Measurements from ENCODE around the gene HOXD4. TPM values are rescaled to one million over a fixed set of nuclear protein-coding genes. Genes with fewer than 3 reads are reported as not detected.

The HOXD4 gene
- total and polyA plus RNA-seq, 4 donors = 0.12 to 1.1 (median 0.48) TPM

DNA sequence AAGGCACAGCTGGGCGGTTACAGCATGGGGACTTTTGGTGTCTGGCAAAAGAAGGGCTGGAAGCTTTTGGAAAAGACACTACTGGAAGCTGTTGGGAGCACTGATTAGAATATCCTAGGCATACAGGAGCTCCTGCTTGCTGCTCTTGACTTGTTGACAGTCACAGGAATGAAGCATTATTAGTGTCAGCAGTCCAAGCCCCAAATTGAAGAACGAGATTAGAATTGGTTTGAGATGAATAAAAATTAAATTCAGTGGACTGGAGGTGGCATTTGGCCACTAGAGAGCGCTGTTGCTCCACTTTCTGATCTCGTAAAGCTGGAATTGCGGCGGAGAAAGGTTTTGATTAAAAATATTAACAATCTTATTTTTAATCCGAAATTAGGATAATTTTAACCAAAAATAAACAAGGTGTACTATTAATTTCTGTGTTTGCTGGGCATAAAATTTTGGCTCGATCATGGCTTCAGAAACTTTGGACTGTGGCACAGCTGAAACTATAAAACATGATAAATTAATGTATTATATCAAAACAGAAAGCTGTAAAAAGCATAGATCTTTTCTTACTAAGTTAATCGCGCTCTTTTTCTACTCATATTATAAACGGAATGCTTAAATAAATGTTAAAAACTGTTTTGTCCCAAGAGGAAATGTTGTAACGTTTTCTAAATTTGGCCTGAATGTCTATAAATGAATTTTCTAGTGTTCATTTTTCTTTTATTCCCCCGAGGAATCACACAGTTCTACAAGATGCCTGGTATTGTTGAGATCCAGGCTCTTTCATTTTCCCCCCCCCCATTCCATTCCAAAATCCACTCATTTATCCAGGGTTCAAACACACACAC, 24.2 kb upstream of the HOXD4 start:
- H3K36me3 ChIP-seq (ENCODE audit: control insufficient read depth in 4 of 4, insufficient read depth in 4 of 4, low read length in 4 of 4) = no peaks in the 10 kb centered on the region
- no peak overlapping the region for H3K9ac ChIP-seq (ENCODE audit: insufficient read depth in 1 of 2, low read length in 2 of 2)
- H3K9me3 ChIP-seq (ENCODE audit: control insufficient read depth in 4 of 4, insufficient read depth in 3 of 4, low read length in 3 of 4) = peaks cover 0 to 7% (median 0%) of the 10 kb centered on the region in 4 donors
- no peak overlapping the region for H3K27ac ChIP-seq (ENCODE audit: low read depth in 1 of 2, low read length in 1 of 2)
- TF ChIP-seq, protein P1, sequence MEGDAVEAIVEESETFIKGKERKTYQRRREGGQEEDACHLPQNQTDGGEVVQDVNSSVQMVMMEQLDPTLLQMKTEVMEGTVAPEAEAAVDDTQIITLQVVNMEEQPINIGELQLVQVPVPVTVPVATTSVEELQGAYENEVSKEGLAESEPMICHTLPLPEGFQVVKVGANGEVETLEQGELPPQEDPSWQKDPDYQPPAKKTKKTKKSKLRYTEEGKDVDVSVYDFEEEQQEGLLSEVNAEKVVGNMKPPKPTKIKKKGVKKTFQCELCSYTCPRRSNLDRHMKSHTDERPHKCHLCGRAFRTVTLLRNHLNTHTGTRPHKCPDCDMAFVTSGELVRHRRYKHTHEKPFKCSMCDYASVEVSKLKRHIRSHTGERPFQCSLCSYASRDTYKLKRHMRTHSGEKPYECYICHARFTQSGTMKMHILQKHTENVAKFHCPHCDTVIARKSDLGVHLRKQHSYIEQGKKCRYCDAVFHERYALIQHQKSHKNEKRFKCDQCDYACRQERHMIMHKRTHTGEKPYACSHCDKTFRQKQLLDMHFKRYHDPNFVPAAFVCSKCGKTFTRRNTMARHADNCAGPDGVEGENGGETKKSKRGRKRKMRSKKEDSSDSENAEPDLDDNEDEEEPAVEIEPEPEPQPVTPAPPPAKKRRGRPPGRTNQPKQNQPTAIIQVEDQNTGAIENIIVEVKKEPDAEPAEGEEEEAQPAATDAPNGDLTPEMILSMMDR (IDR thresholded peaks at IDR 0.05; ENCODE audit: control extremely low read depth, extremely low read depth) = peak; percentile 78
- no peak overlapping the region for H3K4me3 ChIP-seq
- 4% methylated on average over 13 of the region's 13 CpGs for WGBS, 2 donors
- H3K4me1 ChIP-seq (ENCODE audit: control insufficient read depth in 5 of 5, insufficient read depth in 5 of 5, low read length in 5 of 5) = peaks cover 0 to 17% (median 8%) of the 10 kb centered on the region in 5 donors
- DNase-seq (peak; percentile 74 to 85 (median 85)), ATAC-seq (ENCODE audit: insufficient read depth, low FRiP score) (no peak)
- peaks cover 23 to 82% (median 79%) of the 10 kb centered on the region in 3 donors for H3K27me3 ChIP-seq (ENCODE audit: control insufficient read depth in 3 of 3, insufficient read depth in 3 of 3, low read length in 2 of 3)

DNA sequence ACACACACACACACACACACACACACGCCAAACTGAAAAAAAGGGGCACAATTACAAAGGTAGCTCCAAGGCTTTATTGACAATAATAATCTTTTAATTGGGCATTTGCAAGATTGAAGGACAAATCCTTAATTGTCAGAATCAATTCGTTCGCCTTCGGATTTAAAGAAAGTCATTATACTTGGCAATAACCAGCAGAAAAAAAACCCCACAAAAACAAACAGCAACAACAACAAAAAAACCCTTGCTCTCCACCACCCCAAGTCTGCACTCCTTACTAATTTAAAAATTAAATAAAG, 23.6 kb upstream of the HOXD4 start:
- ATAC-seq (ENCODE audit: insufficient read depth, low FRiP score) = no peak
- H3K9ac ChIP-seq (ENCODE audit: insufficient read depth in 1 of 2, low read length in 2 of 2) = no peak overlapping the region

DNA sequence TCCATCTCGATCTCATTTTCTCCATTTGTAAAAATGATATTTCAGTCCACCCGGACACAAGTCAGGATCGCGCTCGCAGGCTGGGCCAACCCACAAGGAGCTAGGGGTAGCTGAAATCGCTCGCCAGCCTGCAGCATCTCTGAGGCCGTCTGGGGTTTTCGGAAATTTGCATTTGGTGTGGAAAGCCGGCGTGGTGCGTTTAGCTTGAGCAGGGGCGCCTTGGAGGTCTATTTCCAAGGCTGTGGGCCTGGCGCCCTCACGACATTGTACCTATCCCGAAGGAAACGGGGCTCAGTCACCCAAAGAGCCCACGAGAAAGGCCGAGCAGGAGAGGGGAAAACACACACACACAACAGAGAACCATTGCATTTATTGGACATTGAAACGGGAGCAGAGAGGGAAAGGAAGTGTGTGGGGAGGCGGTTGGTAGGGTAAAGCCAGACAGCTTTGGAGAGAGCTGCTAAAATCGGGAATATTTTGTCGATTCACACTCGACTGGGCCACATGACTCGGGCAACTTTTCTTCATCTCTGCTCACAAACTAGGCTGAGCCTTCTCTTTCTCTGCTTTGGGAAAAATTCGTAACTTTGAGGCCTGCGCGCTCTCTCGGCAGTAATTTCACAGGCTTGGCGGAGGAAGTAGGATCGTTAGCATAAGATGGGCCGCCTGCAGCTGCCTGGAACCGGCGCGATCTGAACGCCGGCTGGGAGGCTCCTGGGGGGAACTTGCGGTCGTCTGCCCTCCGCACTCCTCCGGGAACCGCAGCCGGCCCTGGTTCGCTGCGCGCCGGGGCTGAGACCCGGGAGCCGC, 23.0 kb upstream of the HOXD4 start:
- Histone ChIP-seq H3K27ac (ENCODE audit: low read depth in 1 of 2, low read length in 1 of 2) (no peak overlapping the region), H3K36me3 (ENCODE audit: control insufficient read depth in 4 of 4, insufficient read depth in 4 of 4, low read length in 4 of 4) (no peaks in the 10 kb centered on the region), H3K4me1 (ENCODE audit: control insufficient read depth in 5 of 5, insufficient read depth in 5 of 5, low read length in 5 of 5) (peaks cover 0 to 9% (median 5%) of the 10 kb centered on the region in 5 donors), H3K27me3 (ENCODE audit: control insufficient read depth in 3 of 3, insufficient read depth in 3 of 3, low read length in 2 of 3) (peaks cover 23 to 89% (median 88%) of the 10 kb centered on the region in 3 donors), H3K9me3 (ENCODE audit: control insufficient read depth in 4 of 4, insufficient read depth in 3 of 4, low read length in 3 of 4) (peaks cover 0 to 4% (median 0%) of the 10 kb centered on the region in 4 donors), H3K9ac (ENCODE audit: insufficient read depth in 1 of 2, low read length in 2 of 2) (no peak overlapping the region), H3K4me3 (no peak overlapping the region)
- TF ChIP-seq, protein P1 (IDR thresholded peaks at IDR 0.05; ENCODE audit: control extremely low read depth, extremely low read depth) = no peak
- 8 to 13% methylated on average over 49 of the region's 49 CpGs for WGBS, 2 donors
- peak; percentile 59 to 73 (median 68) for DNase-seq
- no peak for ATAC-seq (ENCODE audit: insufficient read depth, low FRiP score)

More for the DNA sequence above, 23.6 kb upstream of the HOXD4 start:
- DNase-seq = no peak
- no peaks in the 10 kb centered on the region for H3K36me3 ChIP-seq (ENCODE audit: control insufficient read depth in 4 of 4, insufficient read depth in 4 of 4, low read length in 4 of 4)
- TF ChIP-seq, protein P1 (IDR thresholded peaks at IDR 0.05; ENCODE audit: control extremely low read depth, extremely low read depth) = no peak
- H3K4me1 ChIP-seq (ENCODE audit: control insufficient read depth in 5 of 5, insufficient read depth in 5 of 5, low read length in 5 of 5) = peaks cover 0 to 15% (median 8%) of the 10 kb centered on the region in 5 donors
- H3K27ac ChIP-seq (ENCODE audit: low read depth in 1 of 2, low read length in 1 of 2) = no peak overlapping the region
- peaks cover 0 to 7% (median 0%) of the 10 kb centered on the region in 4 donors for H3K9me3 ChIP-seq (ENCODE audit: control insufficient read depth in 4 of 4, insufficient read depth in 3 of 4, low read length in 3 of 4)
- H3K4me3 ChIP-seq = no peak overlapping the region
- 19 to 22% methylated on average over 4 of the region's 4 CpGs for WGBS, 2 donors
- peaks cover 23 to 85% (median 84%) of the 10 kb centered on the region in 3 donors for H3K27me3 ChIP-seq (ENCODE audit: control insufficient read depth in 3 of 3, insufficient read depth in 3 of 3, low read length in 2 of 3)
